Inflammatory macrophage treated with lipopolysaccharide for 1 hour (primary cell): ENCODE measurements around the gene FGFRL1.
"Not testable (repeated sequence)": the region's sequence is repeated elsewhere in the genome, so short reads cannot be mapped to it uniquely, and the experiment has no call there.

Experiments used
- DNase-seq, 2 donors: peaks; one replicate each; pipeline ENCODE4 v3.0.0-alpha.2; 2020 to 2022

The FGFRL1 gene

DNA sequence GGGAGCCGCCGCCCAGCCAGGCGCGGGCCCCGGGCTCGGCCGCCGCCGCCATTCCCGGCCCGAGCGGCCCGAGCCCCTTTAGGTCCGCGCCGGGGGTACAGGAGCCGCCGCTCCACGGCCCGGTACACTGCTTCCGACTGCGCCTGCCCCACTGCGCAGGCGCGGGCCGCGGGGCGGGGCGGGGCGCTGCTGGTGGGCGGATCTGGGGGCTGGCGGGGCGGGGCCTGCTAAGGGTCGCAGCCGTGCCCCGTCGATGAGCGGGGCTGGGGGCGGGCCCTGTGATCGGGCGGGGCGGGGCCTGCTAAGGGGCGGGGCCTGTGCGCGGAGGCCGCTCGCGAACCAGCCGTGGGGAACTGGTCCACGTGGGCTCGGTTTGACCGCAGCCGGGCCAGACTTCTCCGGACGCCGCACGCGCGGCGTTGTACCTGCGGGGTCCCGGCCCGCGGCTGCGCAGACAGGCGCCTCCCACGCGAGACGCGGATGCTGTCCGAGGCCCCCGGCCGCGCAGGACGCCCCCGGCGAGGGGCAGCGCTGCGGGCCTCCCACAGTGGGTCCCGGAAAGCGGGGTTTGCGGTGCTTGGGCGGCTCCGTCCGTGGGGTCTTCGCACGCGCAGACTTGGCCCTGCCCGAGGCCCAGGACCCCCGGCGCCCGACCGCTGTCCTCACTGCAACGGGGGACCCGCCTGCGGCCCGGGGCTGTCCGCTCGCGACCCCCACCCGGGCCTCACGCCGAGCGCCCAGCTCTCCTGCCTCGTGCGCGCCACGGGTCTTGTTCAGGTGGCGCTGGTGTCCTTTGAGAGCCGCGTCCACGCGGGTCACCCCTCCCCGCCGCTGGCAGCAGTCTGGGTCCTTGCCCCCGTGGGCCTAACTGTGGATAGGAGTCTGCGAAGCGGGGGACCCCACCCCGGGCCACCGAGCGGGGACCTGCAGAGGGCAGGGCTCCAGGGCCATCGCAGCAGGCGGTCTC lies 37.7 kb upstream of the FGFRL1 start, which contains the start of gene DGKQ:
Gene DGKQ, minus strand, starts transcription at position 139 of the 967 bp plus-strand sequence. Its CDS starts 87 bp downstream, at position 52.
- peak; percentile 86 to 94 for DNase-seq

DNA sequence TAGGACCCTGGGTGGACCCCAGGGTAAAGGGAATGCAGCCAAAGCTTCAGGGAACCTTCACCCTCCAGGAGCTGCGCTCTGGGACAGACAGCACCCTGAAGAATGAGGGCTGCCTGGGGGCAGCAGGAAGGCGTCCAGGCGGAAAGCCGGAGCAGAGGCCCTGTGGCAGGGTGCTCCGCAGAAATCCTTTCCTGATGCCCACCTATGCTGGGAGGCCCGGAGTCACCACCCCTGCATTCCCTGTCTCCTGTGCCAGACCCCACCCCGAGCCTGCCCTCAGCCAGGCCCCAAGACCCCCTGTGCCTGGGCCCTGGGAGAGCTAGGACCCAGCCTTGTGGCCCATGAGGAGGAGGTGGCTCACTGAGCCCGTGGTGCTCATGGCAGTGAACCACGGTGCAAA lies 36.8 kb upstream of the FGFRL1 start:
- no peak for DNase-seq

DNA sequence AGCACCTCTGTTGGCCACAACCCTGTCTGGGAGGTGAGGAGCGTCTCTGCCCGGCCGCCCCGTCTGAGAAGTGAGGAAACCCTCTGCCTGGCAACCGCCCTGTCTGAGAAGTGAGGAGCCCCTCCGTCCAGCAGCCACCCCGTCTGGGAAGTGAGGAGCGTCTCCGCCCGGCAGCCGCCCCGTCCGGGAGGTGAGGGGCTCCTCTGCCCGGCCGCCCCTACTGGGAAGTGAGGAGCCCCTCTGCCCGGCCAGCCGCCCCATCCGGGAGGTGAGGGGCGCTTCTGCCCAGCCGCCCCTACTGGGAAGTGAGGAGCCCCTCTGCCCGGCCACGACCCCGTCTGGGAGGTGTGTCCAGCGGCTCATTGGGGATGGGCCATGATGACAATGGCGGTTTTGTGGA lies 35.4 kb upstream of the FGFRL1 start:
- DNase-seq: not testable (repeated sequence)

DNA sequence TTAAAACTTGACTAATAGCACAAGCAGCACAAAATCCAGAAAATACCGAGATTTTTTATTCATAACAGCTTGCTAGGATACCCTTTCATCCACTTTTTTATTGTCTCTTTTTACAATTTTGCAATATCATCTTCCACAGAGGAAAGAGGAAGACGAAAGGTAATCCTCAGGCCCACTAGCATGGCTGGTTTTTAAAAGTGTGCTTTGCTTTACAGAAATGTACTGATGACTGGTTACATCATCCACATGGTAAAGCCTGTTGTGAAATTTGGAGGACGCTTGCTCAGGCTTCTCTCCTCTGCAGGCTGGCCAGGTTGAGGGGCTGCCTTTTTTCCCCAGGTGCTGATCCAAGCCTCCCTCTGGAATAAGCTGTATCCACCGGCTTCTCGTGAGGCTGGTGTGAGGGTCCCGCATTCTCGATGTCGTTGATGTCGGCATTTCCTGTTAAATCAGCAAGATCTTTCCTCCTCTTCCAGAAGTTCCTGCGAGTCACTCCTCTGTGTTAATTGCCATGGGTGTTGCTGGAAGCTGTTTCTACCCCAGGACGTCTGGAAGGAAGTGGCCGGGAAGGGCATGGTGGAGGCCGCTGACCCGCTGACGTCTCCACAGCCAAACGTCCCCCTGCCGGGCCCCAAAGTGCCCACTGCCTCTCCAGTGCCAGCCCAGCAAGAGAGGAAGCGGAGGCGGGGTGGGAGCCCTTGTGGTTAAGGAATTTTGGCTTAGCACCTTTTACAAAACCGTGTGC lies 32.3 kb upstream of the FGFRL1 start:
- peak; percentile 67 to 78 for DNase-seq

DNA sequence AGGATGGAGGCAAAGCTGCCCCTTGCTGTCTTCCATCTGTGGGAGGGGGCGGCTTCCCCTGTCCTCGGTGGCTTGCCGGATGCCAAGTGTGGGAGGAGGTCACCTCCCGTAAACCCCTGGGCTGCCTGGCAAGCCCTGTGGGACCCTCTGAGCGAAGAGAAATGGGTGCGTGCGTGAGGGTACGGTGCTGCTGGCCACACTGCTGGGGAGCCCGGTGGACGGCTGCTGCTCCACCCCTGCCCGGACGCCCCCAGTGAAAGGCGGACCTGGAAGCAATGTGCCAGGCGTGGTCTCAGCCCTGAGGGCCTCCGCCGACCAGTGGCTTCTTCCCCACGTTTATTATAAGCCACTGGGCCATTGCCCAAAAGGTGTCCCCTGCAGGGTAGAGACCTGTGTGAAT lies 29.1 kb upstream of the FGFRL1 start:
- no peak for DNase-seq

DNA sequence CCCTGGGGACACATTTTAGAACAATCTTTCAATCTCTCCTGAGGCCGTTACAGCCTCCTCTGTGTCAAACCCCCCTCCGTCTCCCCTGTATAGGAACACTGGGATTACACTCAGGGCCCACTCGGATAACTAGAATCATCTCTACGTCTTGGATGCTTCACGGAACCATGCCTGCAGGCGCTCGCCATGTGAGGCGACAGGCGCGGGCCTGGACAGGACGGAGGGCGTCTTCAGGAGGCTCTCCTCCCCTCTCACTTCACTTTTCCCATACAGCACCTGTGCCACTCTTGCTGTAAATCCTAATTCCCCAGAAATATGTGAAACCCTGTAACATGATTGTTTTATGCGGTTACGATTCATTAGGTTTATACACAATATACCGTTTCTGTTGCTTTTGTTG lies 28.6 kb upstream of the FGFRL1 start:
- no peak for DNase-seq

DNA sequence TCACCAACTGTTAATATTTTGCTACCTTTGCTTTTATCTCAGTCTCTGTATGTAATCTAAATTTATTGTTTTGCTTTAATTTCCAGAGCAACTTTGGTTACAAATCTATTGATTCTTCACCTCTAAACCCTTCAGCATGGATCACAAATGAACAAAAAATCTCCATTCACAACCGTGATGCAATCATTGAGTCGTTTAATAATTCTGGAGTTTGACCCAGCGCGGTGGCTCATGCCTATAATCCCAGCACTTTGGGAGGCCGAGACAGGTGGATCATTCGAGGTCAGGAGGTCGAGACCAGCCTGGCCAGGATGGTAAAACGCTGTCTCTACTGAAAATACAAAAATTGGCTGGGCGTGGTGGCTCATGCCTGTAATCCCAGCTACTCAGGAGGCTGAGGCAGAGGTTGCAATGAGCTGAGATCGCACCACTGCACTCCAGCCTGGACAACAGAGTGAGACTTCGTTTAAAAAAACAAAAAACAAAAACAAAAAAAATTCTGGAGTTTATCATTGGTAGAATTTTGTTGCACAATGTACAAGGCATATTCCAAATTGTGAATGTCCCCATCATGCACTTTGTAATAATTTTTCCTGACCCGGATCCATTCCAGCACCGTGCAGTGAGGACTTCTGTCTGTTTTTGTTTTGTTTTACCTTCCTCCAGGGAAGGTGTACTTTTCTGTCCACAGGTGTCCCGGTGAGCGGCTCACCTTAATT lies 26.9 kb upstream of the FGFRL1 start:
- no peak for DNase-seq

DNA sequence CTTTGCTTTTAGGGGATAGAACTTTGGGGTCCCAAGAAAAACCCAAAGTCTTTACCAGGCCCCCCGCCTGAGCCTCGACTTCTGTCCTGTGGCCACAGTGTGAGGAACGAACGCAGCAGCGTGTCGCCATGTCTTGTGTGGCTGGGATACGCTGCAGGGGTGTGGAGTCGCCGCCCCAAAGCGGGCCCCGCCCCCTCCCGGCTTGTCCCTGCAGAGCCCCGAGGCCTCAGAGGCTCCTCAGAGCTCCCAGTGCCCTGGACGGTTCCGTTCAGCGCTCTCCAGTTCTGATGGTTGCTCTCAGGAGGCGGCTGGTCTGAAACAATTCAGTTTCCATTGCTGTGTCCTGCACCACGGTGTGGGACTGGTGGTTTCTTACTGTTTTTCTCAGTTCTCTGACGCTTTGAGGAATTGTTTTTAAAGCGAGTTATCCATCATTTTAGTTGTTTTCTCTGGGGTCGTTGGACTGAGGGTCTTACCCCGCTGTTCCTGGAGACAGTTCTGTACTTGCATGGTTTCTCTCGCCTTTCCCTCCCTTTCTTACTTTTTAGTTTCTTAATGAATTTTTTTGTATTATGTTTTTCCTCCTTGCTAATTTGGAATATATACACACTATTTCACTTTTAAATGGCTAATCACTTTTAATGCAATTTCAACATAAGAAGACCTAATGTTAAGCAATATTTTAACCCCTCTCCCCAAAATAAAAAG lies 26.1 kb upstream of the FGFRL1 start:
- DNase-seq: peak; percentile 66 to 69

DNA sequence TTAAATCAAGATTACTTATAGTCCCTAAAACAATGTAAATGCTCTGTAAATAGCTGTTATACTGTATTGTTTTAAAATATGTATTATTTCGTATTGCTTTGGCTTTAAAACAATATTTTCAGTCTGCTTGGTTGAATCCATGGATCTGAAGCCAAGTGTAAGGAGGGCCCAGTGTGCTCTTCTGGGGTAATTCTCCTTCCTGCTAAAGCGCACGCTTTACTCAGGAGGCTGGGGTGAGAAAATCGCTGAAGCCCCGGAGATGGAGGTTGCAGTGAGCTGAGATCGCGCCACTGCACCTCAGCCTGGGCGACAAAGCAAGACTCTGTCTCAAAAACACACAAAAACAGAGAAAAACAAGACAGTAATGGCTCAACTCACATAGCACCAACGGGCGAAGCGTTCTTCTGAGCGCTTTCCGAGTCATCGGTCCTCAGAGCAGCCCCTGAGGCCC lies 25.0 kb upstream of the FGFRL1 start:
- no peak for DNase-seq

DNA sequence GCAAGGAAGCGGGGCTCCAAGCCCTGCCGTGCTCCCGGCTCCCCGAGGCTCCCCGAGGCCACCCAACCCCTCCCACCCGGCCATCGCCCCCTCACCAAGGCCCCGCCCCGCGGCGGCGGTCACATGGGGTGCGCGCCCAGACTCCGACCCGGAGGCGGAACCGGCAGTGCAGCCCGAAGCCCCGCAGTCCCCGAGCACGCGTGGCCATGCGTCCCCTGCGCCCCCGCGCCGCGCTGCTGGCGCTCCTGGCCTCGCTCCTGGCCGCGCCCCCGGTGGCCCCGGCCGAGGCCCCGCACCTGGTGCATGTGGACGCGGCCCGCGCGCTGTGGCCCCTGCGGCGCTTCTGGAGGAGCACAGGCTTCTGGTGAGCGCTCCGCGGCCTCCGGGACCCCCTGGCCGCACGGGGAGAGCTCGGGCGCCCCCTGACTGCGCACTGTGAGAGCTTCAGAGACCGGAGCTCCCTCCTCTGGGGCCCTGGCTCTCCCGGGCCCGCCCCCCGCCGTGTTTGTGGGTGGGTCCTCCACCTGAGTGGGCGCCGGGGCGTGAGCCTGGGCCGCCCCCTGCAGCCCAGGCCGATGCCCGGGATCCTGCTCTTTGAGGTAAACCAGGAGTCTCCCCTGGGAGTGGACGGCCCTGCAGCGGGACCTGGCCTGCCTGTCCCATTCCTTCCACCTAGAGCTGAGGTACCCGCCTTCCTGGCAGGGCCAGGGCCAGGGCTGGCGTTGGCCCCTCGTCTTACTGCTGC lies 24.4 kb upstream of the FGFRL1 start, which contains the start of gene IDUA:
Gene IDUA, plus strand, starts transcription at position 166 of the 745 bp plus-strand sequence. Its CDS starts 41 bp downstream, at position 207.
- DNase-seq: peak; percentile 72 to 76

DNA sequence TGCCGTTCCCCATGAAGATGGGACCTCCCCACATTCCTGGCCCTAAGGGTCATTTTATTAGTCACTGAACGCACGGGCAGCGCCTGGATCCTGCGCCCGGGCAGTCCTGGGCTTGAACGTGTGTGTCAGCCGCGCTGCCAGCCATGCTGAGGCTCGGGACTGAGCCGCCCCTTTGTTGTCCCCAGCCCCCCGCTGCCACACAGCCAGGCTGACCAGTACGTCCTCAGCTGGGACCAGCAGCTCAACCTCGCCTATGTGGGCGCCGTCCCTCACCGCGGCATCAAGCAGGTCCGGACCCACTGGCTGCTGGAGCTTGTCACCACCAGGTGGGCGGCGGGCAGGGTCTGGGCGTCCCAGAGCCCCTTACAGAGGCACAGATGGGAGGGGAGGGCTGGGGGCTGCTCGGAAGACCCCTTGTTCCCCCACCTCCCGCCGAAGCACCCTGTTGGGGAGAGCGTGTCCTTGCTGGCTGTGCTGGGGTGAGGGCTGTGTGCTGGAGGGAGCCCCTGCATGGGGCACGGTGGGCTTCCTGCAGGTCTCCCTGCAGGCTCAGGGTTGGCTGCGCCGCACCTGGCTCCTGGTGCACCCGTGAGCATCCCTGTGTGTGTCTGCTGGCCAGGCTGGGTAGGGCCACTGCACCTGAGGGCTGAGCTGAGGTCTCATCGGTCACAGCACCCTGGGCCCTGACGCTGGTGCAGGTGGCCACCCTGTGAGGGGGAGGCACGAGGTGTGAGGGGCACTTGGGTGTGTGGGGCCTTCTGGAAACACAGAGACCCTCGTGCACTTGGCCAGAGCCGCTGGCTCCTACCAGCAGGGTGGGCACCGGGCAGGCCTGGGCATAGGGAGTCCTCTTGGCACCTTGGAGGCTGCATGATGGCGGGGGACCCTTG lies 23.6 kb upstream of the FGFRL1 start:
- DNase-seq: no peak

DNA sequence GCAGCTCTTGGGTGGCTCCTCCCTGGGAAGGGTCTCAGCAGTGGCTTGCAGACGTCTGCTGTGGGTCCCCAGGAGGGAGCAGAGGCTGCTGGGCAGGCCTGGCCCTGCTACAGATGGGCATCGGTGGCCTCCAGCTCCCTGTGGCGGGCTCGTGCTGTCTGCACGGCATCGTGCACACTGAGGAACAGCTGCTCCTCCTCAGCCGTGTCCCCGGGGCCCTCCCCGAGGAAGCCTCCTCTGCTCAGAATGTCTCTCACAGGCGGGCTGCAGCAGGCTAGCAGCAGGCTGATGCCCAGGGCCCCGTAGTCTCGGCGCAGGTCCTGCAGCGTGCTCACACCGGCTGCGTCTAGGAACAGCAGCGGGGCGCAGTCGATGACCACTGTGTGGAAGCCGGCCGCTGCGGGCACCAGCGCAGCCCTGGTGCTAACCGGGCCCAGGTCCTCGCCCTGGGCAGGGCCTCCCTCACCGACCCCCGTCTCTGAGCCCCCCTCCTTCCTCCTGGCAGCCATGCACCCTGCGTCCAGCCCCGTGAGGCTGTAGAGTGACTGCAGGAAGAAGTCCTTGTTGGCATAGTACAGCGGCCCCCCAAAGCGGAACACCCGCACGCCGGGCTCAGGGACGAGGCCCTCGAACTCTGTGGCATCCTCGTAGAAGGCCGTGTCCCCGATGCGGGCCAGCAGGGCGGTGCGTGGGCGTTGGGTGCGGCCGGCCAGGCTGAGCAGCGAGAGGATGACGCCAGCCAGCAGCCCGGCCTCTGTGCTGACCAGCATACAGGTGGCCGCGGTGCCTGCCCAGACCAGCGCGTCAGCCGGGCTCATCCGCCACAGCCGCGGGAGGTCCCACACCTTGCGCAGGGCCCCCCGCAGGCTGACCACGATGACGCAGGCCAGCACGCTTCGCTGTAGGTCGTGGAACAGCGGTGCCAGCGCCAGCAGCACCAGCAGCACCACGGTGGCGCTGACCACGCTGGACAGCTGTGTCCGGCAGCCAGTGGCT lies 22.4 kb upstream of the FGFRL1 start:
- no peak for DNase-seq

DNA sequence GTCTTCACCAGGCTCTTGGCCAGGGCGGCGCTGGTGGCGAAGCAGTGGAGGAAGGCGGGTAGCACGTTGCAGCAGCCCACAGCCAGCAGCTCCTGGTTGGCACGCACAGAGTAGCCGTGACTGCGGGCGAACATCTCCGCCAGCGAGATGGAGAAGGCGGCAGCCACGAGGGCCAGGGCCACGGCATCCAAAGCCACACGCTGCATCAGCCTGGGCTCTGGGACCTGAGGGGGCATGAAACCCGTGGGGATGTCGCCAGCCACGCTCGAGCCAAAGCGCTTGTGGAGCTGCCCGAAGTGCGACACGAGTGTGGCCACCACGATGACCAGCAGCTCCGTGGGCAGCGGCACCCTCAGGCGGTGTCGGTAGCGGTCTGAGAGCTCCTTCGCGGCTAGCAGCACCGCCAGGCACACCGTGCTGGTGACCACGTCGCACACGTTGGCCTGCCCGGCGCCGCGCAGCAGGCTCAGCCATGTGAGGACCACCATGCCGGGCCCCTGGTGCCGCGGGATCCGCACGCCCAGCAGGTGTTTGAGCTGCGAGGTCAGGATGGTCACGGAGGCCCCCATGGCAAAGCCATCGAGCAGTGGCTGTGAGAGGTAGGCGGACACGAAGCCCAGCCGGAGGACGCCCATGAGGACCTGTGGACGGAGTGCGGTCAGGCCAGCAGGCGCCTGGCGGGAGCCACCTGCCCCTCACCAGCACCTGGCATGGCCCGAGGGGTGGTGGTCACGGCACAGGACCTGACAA lies 21.5 kb upstream of the FGFRL1 start:
- no peak for DNase-seq

DNA sequence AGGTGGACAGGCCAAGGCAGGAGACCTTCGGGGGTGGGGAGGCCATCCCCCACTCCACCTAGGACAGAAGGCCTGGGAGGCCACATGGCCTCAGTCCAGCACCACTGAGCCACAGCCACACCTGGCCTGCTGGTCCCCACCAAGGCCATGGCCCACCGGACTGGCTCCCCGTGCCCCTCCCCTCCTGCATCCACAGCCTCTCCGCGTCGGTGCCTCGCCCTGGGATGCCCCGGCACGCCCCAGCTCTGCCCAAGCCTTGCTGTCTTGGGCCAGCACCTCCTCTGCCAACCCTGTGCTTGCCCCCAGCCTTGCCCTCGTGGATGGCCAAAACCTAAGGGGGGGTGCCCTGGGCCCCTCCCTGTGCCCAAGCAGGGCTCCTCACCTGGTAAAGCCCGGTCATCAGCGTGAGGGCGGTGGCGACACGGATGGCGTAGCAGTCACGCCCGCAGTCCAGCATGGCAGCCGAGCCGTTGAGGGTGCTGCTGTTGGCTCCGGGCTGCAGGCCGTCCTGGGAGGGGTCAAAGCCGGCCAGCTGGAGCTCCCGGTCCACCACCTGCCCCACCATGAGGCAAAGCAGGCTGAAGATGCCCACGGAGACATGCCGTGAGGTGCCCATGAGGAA lies 20.6 kb upstream of the FGFRL1 start:
- no peak for DNase-seq

DNA sequence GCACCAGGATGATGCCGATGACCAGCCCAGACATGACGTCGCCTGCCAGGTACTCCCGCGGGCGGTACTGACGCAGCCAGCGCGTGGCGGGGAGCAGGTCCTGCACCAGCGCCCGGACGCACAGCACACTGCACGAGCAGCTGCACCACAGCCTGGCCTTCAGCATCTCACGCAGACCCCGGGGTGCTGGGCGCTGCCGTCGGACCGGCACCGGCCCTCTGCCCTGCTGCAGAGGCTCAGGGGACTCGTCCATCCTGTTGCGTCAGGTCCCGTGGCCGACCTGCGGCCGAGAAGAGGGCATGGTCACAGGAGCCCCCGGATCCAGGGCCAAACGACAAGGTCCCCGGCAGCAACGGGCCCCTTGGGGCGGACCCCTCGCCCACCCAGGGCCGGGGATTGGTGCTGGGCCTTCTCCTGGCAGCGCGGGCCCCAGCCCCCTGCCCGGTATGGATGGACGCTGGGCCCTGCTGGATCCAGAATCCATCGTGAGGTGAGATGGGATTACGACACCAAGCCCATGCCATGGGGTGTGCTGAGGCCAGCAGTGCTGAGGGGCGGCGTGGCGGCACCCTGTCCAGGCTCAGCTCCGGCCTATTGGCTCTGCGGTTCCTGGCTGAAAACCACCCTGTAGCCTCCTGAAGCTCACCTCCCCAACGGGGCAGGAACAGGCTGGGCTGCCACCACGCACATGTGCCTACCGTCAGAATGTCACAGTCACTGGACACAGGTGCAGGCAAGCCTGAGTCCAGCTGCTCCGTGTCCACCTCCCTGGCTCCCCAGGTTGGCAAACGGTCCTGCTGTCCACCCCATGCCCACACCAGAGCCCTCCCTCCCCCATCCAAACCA lies 19.8 kb upstream of the FGFRL1 start:
- DNase-seq: no peak

DNA sequence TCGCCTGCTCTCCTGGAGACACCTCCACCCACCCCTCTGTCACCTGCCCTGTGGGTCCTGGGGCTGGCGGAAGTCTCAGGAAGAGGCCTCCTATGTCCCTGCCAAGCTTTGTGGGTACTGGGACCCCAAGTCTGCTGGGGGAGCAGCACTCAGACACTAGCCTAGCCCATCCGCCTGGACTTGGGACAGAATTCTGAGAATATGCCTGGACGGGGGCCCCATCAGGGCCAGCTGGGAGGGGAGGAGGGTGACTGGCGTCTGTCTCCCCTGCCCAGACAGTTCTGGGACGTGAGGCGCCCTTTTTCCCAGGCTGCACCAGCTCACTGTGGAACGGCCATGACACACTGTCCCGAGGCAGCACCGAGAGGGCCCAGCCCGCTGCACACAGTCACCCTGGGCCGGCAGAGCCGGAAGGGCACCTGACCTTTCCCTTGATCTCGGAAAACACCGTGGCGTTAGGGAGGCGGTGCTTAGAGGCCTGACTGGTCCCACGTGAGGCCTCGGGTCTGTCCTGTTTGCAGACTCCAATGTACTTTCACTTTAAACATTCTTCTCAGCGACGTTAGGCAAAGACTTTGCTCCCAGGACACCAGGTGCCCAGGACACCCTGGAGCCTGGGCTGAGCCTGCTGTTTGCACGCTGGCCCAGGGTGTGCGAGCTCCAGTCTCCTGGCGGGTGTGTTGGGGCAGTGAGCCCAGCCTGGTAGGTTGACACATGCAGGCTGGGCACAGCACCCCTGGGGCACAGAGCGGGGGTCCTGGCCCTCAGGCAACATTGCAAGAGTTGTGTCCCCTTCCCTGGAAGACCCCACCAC lies 18.9 kb upstream of the FGFRL1 start:
- no peak for DNase-seq
